HG03097 (cell line): ENCODE measurements around the gene LRRC56.
"Not testable (repeated sequence)": the region's sequence is repeated elsewhere in the genome, so short reads cannot be mapped to it uniquely, and the experiment has no call there.

Experiments used
- ATAC-seq: cut with Tn5 transposase; IDR thresholded peaks from one replicate; pipeline ENCODE4 v1.9.1; 2021; ENCODE audit not compliant: unreplicated experiment, low FRiP score

Gene LRRC56

GRCh38 chr11:571802-572185 lies 34.5 kb downstream of the LRRC56 start:
- ATAC-seq, result no peak

GRCh38 chr11:573146-573759 lies 35.9 kb downstream of the LRRC56 start:
- no peak for ATAC-seq

- ATAC-seq, result not testable (repeated sequence)
Measured at GRCh38 chr11:574031-574570, 36.8 kb downstream of the LRRC56 start.

GRCh38 chr11:574632-575312 lies 37.4 kb downstream of the LRRC56 start:
- ATAC-seq, result no peak

GRCh38 chr11:575313-575995 lies 38.1 kb downstream of the LRRC56 start:
- no peak for ATAC-seq

- peak; percentile 79 for ATAC-seq
Measured at GRCh38 chr11:575996-576768, 38.9 kb downstream of the LRRC56 start, which contains the start of gene PHRF1. TSS of gene PHRF1 (plus strand) at chr11:576470. CDS start at chr11:581513, 5,043 bp downstream.

GRCh38 chr11:576811-577610 lies 39.7 kb downstream of the LRRC56 start:
- ATAC-seq, result no peak

- ATAC-seq, result no peak
Measured at GRCh38 chr11:577611-577894, 40.2 kb downstream of the LRRC56 start.

GRCh38 chr11:578276-579035 lies 41.1 kb downstream of the LRRC56 start:
- no peak for ATAC-seq

- ATAC-seq, result no peak
Measured at GRCh38 chr11:579830-580601, 42.7 kb downstream of the LRRC56 start.

GRCh38 chr11:581342-581741 lies 44.0 kb downstream of the LRRC56 start:
- no peak for ATAC-seq

GRCh38 chr11:581752-582151 lies 44.4 kb downstream of the LRRC56 start:
- no peak for ATAC-seq

GRCh38 chr11:584287-584686 lies 47.0 kb downstream of the LRRC56 start:
- no peak for ATAC-seq

- ATAC-seq, result no peak
Measured at GRCh38 chr11:586376-587316, 49.3 kb downstream of the LRRC56 start.

GRCh38 chr11:587546-587945 lies 50.2 kb downstream of the LRRC56 start:
- no peak for ATAC-seq

- ATAC-seq, result no peak
Measured at GRCh38 chr11:587978-588380, 50.7 kb downstream of the LRRC56 start.

GRCh38 chr11:589798-590197 lies 52.5 kb downstream of the LRRC56 start:
- ATAC-seq, result no peak

GRCh38 chr11:590997-591396 lies 53.7 kb downstream of the LRRC56 start:
- no peak for ATAC-seq
